Amniotic epithelial cell (primary cell): ENCODE data around the gene RRM1.
"Not testable (repeated sequence)": the region's sequence is repeated elsewhere in the genome, so short reads cannot be mapped to it uniquely, and the experiment has no call there.

ENCODE experiments used
- DNase-seq: peaks from one replicate; pipeline ENCODE4 v3.0.0-alpha.2; 2010; ENCODE audit warnings: low read depth

The RRM1 gene

DNA sequence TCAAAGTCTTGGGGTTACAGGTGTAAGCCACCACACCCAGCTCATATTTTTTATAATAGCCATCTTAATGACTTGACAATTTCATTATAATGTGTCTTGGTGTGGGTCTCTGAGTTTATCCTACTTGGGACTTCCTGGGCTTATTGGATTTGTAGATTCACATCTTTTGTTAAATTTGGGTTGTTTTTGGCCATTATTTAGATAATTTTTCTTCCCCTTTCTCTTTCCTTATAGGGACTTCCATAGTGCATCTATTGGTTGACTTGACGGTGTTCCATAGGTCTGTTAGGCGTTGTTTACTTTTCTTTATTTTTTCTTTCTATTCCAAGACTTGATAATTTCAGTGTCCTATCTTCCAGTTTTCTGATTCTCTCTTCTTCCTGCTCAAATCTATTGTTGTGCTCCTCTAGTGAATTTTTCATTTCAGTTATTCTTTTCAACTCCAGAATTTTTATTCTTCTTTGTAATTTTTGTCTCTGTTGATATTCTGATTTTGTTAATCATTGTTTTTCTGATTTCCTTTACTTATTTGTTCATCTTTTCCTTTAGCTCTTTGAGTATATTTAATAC lies 45.6 kb downstream of the RRM1 start:
- DNase-seq = no peak

DNA sequence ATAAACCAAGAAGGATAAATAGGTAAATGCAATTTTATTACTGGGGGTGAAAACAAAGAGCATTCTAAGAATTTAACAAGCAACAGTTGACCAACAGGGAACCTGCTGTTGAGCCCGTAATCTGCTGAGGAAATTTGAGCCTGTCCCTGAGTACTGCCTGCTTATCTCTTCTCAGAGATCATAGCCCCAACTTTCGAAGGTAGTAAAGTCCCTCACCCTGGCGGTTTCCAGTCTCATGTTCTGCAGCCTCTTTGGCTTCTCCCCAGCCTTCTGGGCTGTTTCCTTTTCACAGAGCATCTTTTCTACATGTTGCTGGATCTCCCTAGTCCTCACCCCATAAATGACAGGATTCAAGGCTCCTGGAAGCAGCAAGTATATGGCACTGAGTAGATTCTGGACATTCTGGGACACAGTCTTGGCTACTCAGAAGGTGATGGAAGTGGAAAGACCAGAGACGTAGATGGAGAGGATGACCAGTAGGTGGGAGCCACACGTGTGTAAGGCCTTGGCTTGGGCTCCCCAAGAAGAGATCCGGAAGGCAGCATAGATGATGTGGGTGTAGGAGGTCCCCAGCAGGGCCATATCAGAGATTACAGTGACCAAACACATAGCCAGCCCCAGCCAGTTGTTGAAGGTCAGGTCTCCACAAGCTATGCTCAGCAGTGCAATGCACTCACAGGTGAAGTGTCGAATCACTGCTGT lies 51.6 kb downstream of the RRM1 start:
- DNase-seq = no peak

DNA sequence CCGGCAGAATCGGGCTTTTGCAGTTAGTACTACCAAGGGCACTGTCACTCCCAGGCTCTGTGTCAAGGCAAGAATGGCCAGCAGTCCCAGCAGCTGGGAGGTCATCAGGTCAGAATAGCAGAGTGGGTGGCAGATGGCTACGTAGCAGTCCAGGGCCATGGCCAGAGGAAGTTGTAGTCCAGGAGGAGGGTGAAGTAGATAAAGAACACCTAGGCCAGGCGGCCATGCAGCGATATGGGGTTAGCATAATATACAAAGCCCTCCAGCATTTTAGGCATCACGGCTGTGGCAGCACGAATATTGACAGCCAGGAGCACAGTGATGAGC lies 52.1 kb downstream of the RRM1 start:
- no peak for DNase-seq

DNA sequence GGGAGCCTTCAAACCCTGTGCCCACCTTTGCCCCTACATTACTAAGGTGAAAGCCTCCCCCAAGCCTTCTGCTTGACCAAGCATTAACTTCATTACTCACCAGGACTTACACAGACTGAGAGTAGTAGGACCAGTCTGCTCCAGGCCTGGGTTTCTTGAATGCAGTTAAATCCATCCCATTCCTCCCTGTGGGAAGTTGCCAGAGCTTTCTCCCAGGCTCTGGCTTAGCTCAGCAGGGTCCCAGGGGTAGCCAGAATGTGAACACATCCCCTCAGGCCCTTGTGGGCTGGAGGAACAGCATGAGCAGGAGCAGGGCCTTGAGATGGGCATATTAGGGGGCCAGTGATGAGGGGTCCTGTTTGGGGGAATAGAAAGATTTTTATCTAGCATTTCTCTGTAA lies 59.9 kb downstream of the RRM1 start:
- no peak for DNase-seq

DNA sequence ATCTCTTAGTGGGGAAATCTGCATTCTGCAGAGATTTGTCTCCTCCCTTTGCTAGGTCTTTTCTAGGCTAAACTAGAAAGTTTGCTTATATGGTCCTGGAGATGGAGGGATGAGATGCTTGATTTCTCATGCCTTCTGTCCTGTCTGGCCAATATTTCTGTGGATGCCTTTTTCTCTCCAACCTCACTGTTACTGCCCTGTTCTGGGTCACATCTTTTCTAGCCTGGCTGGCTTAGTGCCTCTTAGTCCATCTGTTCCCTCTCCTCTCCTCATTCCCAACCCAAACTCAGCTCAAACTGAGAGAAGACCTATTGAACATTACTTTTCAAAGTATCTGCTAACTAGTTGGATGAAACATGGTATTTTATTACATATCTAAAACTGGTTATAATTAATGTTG lies 62.0 kb downstream of the RRM1 start:
- no peak for DNase-seq

DNA sequence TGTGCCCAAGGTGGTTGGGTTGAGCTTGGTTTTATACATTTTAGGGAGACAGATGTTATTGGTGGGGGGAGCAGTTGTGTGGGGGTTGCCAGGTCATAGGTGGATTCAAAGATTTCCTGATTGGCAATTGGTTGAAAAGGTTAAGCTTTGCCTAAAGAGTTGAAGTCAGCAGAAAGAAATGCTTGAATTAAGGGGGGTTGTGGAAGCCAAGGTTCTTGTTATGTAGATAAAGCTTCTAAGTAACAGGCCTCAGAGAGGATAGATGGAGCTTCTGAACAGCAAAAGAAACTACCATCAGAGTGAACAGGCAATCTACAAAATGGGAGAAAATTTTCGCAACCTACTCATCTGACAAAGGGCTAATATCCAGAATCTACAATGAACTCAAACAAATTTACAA lies 64.2 kb downstream of the RRM1 start:
- not testable (repeated sequence) for DNase-seq

DNA sequence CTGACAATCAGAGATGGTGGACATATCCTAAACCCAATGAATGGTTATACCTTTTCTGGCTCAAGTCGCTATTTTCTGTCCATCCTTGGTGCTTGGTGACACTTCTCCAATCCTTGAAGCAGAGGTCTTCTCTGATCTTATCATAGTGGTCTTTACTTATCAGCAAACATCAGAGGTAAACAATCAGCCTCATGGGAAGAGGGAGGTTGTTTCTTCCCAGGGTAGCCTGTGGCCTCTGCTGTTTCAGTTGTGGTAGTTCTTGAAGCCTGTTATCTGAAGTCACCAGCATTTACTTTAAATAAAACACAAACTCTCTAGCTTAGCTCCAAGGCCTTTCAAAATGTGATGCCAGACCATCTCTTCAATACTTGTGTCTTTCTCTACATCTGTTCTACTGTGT lies 66.7 kb downstream of the RRM1 start:
- no peak for DNase-seq

DNA sequence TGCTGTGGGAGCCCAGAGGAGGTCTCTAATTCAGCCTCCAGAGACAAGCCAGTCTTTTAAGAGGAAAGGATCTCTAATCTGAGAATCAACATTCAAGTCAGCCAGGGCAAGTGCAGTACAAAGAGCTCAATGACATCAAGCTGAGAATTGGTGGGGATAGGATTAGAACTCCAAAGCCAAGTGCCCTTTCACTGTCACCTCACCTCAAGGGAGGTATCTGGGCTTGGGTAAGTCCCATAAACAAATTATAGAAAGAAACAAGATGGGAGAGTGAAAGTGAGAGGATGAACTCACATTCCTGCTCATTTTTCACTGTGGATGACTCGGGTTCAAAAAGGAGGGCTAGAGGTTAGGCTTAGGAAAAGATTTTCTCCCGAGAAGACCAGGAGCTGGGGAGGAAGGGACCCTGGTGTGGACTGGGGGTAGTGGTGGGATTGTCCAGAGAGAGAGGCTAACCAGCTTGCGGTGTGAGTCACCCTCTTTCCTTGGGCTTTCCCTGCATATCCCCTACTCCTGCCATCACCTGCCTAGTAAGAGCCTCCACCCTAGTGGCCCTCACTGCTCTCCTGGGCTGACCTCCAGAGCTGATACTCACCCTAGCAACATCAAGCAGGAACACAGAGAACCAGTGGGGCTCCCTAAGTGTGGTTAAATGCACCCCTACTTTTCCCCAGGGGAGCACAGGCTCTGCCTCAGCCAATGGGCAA lies 70.4 kb downstream of the RRM1 start:
- no peak for DNase-seq

DNA sequence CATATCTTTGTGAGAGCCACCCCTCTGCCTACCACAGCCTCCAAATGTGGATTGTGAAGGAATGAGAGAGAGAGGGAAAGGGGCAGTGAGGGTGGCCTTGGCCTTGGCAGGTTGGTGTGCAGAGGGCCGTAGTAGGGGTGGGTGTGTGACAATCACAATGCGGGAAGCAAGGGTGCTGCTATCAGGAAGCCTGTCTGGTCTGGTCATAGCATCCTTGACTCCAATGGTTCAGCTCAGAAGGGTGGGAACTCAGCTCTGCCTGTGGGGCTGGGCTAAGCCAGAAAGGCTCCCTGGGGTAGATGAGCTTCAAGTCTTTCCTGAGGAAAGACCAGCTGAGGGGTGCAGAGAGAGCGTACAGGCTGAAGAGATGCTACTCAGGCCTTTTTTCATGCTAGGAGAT lies 72.7 kb downstream of the RRM1 start:
- DNase-seq = no peak

DNA sequence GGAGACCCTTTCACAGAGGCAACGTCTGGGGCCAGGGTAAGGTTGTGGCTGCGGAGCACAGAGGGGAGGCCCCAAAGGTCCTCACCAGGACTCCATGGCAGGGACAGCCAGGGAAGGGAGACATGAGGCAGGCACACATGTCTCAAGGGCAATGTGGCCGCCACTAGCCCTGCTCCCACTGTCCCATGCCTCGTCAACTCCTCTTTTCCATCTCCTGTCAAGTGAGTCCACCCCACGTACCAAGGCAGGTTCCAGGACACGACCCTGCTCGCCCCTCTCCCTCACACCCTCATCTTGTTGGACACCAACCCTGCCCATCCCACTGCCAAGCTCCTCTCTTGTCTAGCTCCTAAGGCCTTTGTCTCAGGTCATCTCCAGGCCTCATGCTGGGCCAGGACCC lies 73.2 kb downstream of the RRM1 start:
- no peak for DNase-seq

DNA sequence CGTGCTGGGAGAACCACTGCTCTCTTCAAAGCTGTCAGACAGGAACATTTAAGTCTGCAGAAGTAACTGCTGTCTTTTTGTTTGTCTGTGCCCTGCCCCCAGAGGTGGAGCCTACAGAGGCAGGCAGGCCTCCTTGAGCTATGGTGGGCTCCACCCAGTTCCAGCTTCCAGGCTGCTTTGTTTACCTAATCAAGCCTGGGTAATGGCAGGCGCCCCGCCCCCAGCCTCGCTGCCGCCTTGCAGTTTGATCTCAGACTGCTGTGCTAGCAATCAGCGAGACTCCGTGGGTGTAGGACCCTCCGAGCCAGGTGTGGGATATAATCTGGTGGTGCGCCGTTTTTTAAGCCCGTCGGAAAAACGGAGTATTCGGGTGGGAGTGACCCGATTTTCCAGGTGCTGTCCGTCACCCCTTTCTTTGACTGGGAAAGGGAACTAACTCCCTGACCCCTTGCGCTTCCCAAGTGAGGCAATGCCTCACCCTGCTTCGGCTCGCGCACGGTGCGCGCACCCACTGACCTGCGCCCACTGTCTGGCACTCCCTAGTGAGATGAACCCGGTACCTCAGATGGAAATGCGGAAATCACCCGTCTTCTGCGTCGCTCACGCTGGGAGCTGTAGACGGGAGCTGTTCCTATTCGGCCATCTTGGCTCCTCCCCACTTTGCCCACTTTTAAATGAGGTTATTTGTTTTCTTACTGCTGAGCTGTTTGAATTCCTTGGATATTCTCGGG lies 81.2 kb downstream of the RRM1 start:
- DNase-seq = peak; percentile 3

DNA sequence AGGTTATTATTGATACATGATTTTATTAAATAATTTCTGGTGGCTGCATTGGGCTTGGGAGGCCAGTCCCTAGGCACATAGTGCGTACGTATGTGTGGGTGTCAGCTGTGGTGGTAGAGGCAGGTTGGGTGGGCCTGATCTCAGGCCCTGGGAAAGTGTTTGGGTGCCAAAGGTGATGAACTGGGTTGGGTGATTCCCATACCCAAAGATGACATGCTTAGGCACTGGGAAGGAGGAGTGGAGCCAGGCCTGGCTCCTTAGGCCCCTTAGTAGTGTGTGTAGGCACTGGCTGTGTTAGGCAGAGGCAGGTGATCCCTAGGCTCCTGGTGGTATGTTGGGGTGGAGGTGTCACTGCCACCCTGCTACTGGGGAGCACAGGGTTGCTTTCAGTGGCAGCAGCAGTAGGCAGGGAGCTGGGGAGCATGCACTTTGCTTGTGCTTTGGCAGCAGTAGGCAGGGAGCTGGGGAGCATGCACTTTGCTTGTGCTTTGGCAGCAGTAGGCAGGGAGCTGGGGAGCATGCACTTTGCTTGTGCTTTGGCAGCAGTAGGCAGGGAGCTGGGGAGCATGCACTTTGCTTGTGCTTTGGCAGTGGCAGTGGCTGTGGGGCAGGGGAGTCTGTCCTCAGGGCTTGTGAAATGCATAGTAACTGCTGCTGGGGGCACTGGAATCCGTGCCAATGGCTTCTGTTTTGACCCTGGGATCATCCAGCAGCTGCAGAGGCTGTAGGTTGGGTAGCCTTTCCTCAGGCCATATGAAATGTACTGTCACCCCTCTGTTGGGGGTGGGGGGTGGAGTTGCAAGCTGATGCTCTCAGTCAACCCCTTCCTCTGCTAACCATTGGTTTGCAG lies 84.4 kb downstream of the RRM1 start:
- DNase-seq = no peak

DNA sequence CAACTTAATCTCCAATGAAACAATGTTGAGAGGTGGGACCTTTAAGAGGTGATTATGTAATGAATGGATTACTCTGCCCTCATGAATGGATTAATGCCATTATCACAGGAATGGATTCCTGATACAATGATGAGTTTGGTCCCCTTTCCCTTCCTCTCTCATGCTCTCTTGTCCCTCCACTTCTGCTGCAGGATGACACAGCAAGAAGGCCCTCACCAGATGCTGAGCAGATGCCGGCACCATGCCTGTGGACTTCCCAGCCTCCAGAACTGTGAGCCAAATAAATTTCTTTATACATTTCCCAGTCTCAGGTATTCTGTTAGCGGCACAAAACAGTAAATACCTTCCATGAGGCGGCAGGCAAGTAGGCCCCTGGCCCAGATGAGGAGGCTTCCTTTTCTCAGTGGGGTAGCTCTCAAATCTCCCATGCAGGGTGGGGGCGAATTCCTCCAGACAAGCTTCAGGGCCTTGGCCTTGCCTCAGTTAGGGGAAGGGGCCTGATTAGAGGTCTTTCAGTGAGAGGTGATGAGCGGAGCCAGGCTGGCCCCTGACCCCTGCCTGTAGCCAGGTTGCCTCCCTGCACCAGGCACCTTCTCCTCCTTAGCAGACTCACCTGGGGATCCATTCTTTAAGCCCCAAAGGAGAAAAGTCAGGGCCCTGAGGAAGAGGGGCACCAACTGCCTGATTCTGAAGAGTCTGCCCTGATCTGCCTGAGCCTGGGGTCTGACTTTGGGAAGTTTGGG lies 86.0 kb downstream of the RRM1 start:
- no peak for DNase-seq

DNA sequence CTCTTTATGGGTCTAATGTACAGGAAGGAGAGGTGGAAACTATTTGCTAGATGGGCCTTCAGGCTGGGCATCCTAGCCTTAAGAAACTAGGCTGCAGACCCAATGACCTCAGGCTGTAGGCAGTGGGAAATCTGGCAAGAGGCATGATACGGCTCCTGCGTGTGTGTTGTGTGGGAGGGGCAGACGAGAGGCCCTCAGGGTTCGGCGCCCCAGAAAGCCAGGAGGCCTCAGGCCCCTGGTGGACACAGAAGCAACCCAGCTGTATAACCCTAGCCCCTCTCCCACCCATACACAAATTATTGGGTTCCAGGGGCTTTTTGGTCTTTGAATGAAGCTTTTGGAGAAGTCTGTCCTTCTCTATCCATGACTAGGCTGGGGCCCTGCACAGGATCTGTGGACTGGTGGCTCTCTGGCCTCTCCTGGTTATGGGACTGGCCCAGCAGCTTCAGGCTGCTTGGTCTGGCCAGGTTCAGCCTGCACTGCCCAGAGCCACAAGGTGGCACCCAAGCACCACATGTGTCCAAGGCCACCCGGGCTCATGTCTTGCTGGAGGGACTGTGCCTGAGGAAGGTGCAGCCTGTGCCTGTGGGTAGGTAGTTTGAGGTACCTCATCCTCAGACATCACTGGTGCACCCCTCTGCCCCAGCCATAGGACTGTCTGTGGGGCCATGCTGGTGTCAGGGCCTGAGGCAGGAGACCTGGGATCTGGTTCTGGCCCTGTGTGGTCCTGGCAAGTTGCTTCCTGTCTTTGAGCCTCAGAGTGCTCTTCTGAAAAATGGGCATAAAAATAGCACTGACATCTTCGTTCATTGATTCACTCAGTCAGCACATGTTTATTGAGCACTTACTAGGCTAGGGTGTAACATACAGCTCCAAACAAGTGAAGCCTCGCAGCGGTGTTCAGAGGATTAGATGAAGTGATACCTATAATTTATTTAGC lies 87.5 kb downstream of the RRM1 start:
- DNase-seq = peak; percentile 40

DNA sequence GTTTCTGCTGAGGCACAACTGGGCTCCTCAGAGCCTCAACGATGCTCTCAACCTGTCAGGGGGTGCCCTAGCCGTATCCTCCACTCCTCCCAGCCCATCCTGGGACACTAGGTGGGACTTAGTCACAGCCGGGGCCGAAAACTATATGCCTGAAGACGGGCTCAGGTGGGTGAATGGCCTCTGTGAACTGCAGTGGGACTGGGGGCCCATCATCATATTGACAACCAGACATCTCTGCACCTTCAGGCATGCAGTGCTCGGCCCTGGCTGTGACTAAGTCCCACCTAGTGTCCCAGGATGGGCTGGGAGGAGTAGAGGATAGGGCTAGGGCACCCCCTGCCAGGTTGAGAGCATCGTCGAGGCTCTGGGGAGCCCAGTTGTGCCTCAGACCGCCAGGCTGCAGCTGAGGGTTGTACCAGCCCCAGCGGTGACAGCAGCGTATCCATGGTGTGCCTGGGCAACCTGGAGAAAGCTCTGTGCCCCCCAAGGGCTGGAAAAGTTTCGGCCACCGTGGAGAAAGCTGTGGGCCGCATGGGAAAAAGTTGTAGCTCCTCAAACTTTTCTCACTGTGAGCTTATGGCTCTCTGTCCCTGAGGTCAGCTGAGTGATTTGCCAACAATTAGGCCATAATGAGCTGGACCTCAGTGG lies 88.9 kb downstream of the RRM1 start:
- no peak for DNase-seq

DNA sequence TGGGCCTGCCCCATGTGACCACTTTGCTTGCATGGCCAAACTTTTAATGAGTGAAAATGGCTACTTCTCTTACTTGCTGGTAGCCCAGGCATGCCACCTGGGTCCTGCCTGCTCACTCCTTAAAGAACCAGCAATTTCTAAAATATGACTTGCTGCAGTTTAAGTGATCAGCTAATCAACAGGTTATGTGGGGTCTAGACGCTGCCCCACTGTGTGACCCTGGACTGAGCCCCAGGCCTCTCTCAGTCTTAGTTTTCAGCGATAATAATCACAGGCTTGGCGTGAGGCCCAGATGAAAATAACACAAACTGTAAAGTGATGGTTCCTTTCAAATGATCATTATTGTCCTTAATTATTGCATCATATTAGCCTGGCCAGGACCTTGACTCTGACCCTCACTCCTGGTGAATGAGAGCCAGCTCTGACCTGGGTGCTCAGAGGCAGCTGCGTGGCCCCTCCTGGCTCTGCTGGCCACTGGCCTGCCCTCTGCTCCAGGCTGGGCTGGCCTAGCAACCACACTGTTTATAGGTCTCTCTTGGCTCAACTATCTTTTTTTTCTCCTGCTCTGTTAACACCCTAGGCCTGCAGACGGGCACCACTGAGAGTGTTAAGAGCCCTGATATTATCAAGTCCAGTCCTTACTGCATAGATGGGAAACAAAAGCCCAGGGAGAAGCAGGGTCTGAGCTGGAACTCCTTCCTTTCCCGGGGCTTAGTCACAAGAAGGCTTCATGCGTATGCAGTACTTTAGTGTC lies 89.7 kb downstream of the RRM1 start:
- no peak for DNase-seq

DNA sequence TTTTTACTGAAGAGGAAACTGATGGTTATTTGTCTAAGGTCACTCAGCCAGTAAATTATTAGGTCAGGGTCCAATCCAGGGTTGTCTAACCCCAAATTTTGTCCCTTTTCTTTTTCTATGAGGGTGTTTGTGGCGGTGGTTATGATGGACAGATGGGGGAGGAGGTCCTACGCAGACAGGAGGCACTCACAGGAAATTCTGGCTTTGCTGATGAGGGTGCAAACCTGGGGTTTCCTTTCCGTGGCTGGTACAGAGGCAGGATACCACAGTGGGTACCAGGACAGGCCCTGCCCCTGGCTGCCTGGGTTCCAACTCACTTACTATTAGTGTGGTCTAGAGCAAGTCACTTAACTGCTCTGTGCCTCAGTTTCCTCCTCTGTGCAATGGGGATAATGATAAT lies 91.0 kb downstream of the RRM1 start:
- DNase-seq = no peak

DNA sequence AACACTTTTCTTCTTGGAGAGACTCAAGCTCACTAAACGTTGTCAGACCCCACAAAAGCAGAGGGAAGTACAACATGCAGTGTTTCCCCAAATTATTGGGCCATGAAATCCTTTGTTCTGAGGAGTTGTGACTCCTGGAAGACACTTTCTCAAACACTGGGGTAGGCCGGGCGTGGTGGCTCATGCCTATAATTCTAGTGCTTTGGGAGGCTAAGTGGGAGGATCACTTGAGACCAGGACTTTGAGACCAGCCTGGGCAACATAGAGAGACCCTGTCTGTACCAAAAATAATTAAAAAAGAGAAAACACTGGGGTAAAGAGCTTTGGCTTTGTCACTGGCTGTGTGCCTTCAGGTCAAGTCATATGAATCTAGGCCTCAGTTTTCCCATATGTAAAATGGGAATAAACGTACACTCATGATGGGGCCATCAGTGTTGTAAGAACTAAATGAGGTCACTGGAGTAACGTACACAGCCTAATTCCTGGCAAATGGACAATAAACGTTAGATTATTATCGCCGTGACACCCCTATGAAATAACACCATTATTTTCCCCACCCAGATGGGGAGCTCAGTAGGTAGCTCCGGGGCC lies 92.0 kb downstream of the RRM1 start:
- no peak for DNase-seq
